Measurements from ENCODE around the gene TAS1R3.

The TAS1R3 gene

GRCh38 chr1:1306070-1306660 lies 24.9 kb upstream of the TAS1R3 start:
- peaks cover 10% of the 10 kb centered on the region for H3K4me1 ChIP-seq (ENCODE audit: low read length)
- TF ChIP-seq EZH2 (optimal IDR thresholded peaks at IDR 0.05; ENCODE audit: low read depth, low read length): no peak
- no peak for TF ChIP-seq EZH2phosphoT487 (IDR thresholded peaks at IDR 0.05; ENCODE audit: low read length)
- no peak for TF ChIP-seq CTCF (IDR thresholded peaks at IDR 0.05; ENCODE audit: low read length)
- H3K4me3 ChIP-seq (ENCODE audit: low read length): peak overlapping the region; percentile 87; the same call in 1 of the 2 replicates
- H2AFZ ChIP-seq (ENCODE audit: low read length): no peak overlapping the region
- peaks cover 44% of the 10 kb centered on the region for H3K79me2 ChIP-seq (ENCODE audit: low read length)
- no peaks in the 10 kb centered on the region for H3K36me3 ChIP-seq (replicated peaks; ENCODE audit: insufficient read depth, low read length)
- no peak for DNase-seq
- H3K9me3 ChIP-seq (replicated peaks; ENCODE audit: insufficient read depth, low read length): no peaks in the 10 kb centered on the region
- H3K4me2 ChIP-seq (ENCODE audit: low read depth, low read length): peak overlapping the region; percentile 98
- H3K9me2 ChIP-seq (replicated peaks; ENCODE audit: insufficient read depth, low read length): no peaks in the 10 kb centered on the region
- peaks cover 3% of the 10 kb centered on the region; the same call in 1 of the 2 replicates for H3F3A ChIP-seq (ENCODE audit: insufficient read depth, low read length)
- H3K27me3 ChIP-seq (replicated peaks; ENCODE audit: insufficient read depth, low read length): no peaks in the 10 kb centered on the region
- no peaks in the 10 kb centered on the region for H4K20me1 ChIP-seq (ENCODE audit: insufficient read depth, low read length)
- H3K27ac ChIP-seq (ENCODE audit: low read length): no peak overlapping the region
- no peak overlapping the region for H3K9ac ChIP-seq (ENCODE audit: low read length)

GRCh38 chr1:1306661-1307260 lies 24.3 kb upstream of the TAS1R3 start:
- Histone ChIP-seq H3K9ac (ENCODE audit: low read length) (peak overlapping the region; percentile 66; the same call in 1 of the 2 replicates), H3K4me2 (ENCODE audit: low read depth, low read length) (peak overlapping the region; percentile 98), H3K9me2 (replicated peaks; ENCODE audit: insufficient read depth, low read length) (no peaks in the 10 kb centered on the region), H3K9me3 (replicated peaks; ENCODE audit: insufficient read depth, low read length) (no peaks in the 10 kb centered on the region), H3F3A (ENCODE audit: insufficient read depth, low read length) (peaks cover 3% of the 10 kb centered on the region; the same call in 1 of the 2 replicates), H3K4me1 (ENCODE audit: low read length) (peaks cover 10% of the 10 kb centered on the region), H2AFZ (ENCODE audit: low read length) (peak overlapping the region; percentile 45), H3K36me3 (replicated peaks; ENCODE audit: insufficient read depth, low read length) (no peaks in the 10 kb centered on the region), H3K27me3 (replicated peaks; ENCODE audit: insufficient read depth, low read length) (no peaks in the 10 kb centered on the region), H4K20me1 (ENCODE audit: insufficient read depth, low read length) (no peaks in the 10 kb centered on the region), H3K79me2 (ENCODE audit: low read length) (peaks cover 44% of the 10 kb centered on the region), H3K27ac (ENCODE audit: low read length) (no peak overlapping the region), H3K4me3 (ENCODE audit: low read length) (peak overlapping the region; percentile 87)
- TF ChIP-seq EZH2 (optimal IDR thresholded peaks at IDR 0.05; ENCODE audit: low read depth, low read length) (no peak), CTCF (IDR thresholded peaks at IDR 0.05; ENCODE audit: low read length) (no peak), EZH2phosphoT487 (IDR thresholded peaks at IDR 0.05; ENCODE audit: low read length) (no peak)
- no peak for DNase-seq

GRCh38 chr1:1307261-1307922 lies 23.7 kb upstream of the TAS1R3 start:
- H4K20me1 ChIP-seq (ENCODE audit: insufficient read depth, low read length): no peaks in the 10 kb centered on the region
- peak overlapping the region; percentile 66; the same call in 1 of the 2 replicates for H3K9ac ChIP-seq (ENCODE audit: low read length)

More at GRCh38 chr1:1307261-1307922, 23.7 kb upstream of the TAS1R3 start:
- DNase-seq: peak; percentile 19
- Histone ChIP-seq H2AFZ (ENCODE audit: low read length) (peak overlapping the region; percentile 45), H3K9me3 (replicated peaks; ENCODE audit: insufficient read depth, low read length) (no peaks in the 10 kb centered on the region), H3K4me3 (ENCODE audit: low read length) (peak overlapping the region; percentile 87), H3K4me2 (ENCODE audit: low read depth, low read length) (peak overlapping the region; percentile 98), H3K36me3 (replicated peaks; ENCODE audit: insufficient read depth, low read length) (no peaks in the 10 kb centered on the region), H3K4me1 (ENCODE audit: low read length) (peaks cover 10% of the 10 kb centered on the region), H3F3A (ENCODE audit: insufficient read depth, low read length) (peaks cover 3% of the 10 kb centered on the region; the same call in 1 of the 2 replicates), H3K9me2 (replicated peaks; ENCODE audit: insufficient read depth, low read length) (no peaks in the 10 kb centered on the region), H3K27me3 (replicated peaks; ENCODE audit: insufficient read depth, low read length) (no peaks in the 10 kb centered on the region), H3K79me2 (ENCODE audit: low read length) (peaks cover 44% of the 10 kb centered on the region), H3K27ac (ENCODE audit: low read length) (no peak overlapping the region)
- TF ChIP-seq EZH2phosphoT487 (IDR thresholded peaks at IDR 0.05; ENCODE audit: low read length) (no peak), EZH2 (optimal IDR thresholded peaks at IDR 0.05; ENCODE audit: low read depth, low read length) (no peak), CTCF (IDR thresholded peaks at IDR 0.05; ENCODE audit: low read length) (no peak)

All from MM.1S (cell line).